Mesothelial cell of epicardium (in vitro differentiated cells): ENCODE measurements around the gene PRKCA. TPM values are rescaled to one million over a fixed set of nuclear protein-coding genes. Genes with fewer than 3 reads are reported as not detected.
A peak's percentile ranks its signal among the peaks of the same experiment; 100 is the strongest.
"Not testable (repeated sequence)": the region's sequence is repeated elsewhere in the genome, so short reads cannot be mapped to it uniquely, and the experiment has no call there.

ENCODE experiments used
- DNase-seq, 2 experiments: peaks; one replicate each; pipeline ENCODE4 v3.0.0; 2021; ENCODE audit warnings: low spot score in 2 of 2; ENCODE audit not compliant: unreplicated experiment in 2 of 2
- H3K27ac Mint-ChIP-seq: 2 replicates; pipeline ENCODE4 v1.8.0; 2021; ENCODE audit warnings: mixed read lengths
- H3K27me3 Mint-ChIP-seq: 2 replicates; pipeline ENCODE4 v1.8.0; 2021; ENCODE audit warnings: low read depth, mixed read lengths
- H3K36me3 Mint-ChIP-seq: 2 replicates; pipeline ENCODE4 v1.8.0; 2021; ENCODE audit warnings: mixed read lengths
- H3K4me1 Mint-ChIP-seq: 2 replicates; pipeline ENCODE4 v1.8.0; 2021; ENCODE audit warnings: mixed read lengths
- H3K4me3 Mint-ChIP-seq: 2 replicates; pipeline ENCODE4 v1.8.0; 2021; ENCODE audit warnings: mild to moderate bottlenecking, moderate library complexity, mixed read lengths
- H3K9me3 Mint-ChIP-seq: 2 replicates; pipeline ENCODE4 v1.8.0; 2021; ENCODE audit warnings: mixed read lengths
- CTCF ChIP-seq: fragments of 200-600 bp; sonication (generic); IDR thresholded peaks from one replicate; pipeline ENCODE4 v1.5.0; 2021; ENCODE audit warnings: antibody characterized with exemption; ENCODE audit not compliant: unreplicated experiment
- total RNA-seq: library from RNA; stranded (reverse); gene quantifications from 3 replicates; pipeline ENCODE4 v1.2.1, GENCODE V29; 2021

Gene PRKCA
- total RNA-seq, 1 donor from 2014 or later = 15.2 TPM

GRCh38 chr17:66704858-66705520, 402.6 kb downstream of the PRKCA start:
- no peak for DNase-seq
- Mint-ChIP-seq H3K27ac (peak overlapping the region; percentile 14), H3K4me3 (no peak overlapping the region), H3K36me3 (no peaks in the 10 kb centered on the region), H3K9me3 (peaks cover 14% of the 10 kb centered on the region), H3K4me1 (peaks cover 9% of the 10 kb centered on the region), H3K27me3 (no peaks in the 10 kb centered on the region)
- no peak for TF ChIP-seq CTCF

GRCh38 chr17:66706851-66707450, 404.5 kb downstream of the PRKCA start:
- Mint-ChIP-seq H3K9me3 (no peaks in the 10 kb centered on the region), H3K4me1 (peaks cover 11% of the 10 kb centered on the region), H3K27ac (no peak overlapping the region), H3K36me3 (no peaks in the 10 kb centered on the region), H3K27me3 (no peaks in the 10 kb centered on the region), H3K4me3 (no peak overlapping the region)
- DNase-seq = no peak
- TF ChIP-seq CTCF = no peak

- no peak overlapping the region for H3K4me3 Mint-ChIP-seq
- DNase-seq = no peak
- no peaks in the 10 kb centered on the region for H3K36me3 Mint-ChIP-seq
- H3K4me1 Mint-ChIP-seq = peaks cover 10% of the 10 kb centered on the region
- no peak for TF ChIP-seq CTCF
- H3K27me3 Mint-ChIP-seq = no peaks in the 10 kb centered on the region
- H3K27ac Mint-ChIP-seq = no peak overlapping the region
- H3K9me3 Mint-ChIP-seq = no peaks in the 10 kb centered on the region
Observed at GRCh38 chr17:66711401-66711800, 409.0 kb downstream of the PRKCA start.

- H3K27me3 Mint-ChIP-seq = no peaks in the 10 kb centered on the region
- TF ChIP-seq CTCF = no peak
- H3K27ac Mint-ChIP-seq = no peak overlapping the region
- no peaks in the 10 kb centered on the region for H3K9me3 Mint-ChIP-seq
- DNase-seq = no peak
- no peak overlapping the region for H3K4me3 Mint-ChIP-seq
- no peaks in the 10 kb centered on the region for H3K36me3 Mint-ChIP-seq
- peaks cover 15% of the 10 kb centered on the region for H3K4me1 Mint-ChIP-seq
Observed at GRCh38 chr17:66711881-66712321, 409.5 kb downstream of the PRKCA start.

GRCh38 chr17:66712453-66712852, 410.0 kb downstream of the PRKCA start:
- no peaks in the 10 kb centered on the region for H3K36me3 Mint-ChIP-seq
- no peak overlapping the region for H3K27ac Mint-ChIP-seq
- no peak for TF ChIP-seq CTCF
- no peak overlapping the region for H3K4me3 Mint-ChIP-seq
- H3K27me3 Mint-ChIP-seq = no peaks in the 10 kb centered on the region
- H3K9me3 Mint-ChIP-seq = no peaks in the 10 kb centered on the region
- no peak for DNase-seq
- H3K4me1 Mint-ChIP-seq = peaks cover 20% of the 10 kb centered on the region

GRCh38 chr17:66713021-66713532, 410.7 kb downstream of the PRKCA start:
- not testable (repeated sequence) for DNase-seq, H3K27ac Mint-ChIP-seq

More at GRCh38 chr17:66713021-66713532, 410.7 kb downstream of the PRKCA start:
- H3K4me1 Mint-ChIP-seq = peaks cover 21% of the 10 kb centered on the region
- not testable (repeated sequence) for H3K27me3 Mint-ChIP-seq, H3K36me3 Mint-ChIP-seq, H3K4me3 Mint-ChIP-seq, H3K9me3 Mint-ChIP-seq
